HEK293 (cell line): ENCODE measurements around the gene ZFP62.
A peak's percentile ranks its signal among the peaks of the same experiment; 100 is the strongest.

Experiments
- CTCF ChIA-PET: fragments of 350-600 bp; formaldehyde crosslinking; extraction: SDS; loops from one replicate; lab custom pipeline; 2021; ENCODE audit warnings: antibody characterized with exemption; lab: Yijun Ruan, JAX
- POLR2A ChIA-PET: fragments of 300-600 bp; formaldehyde crosslinking; extraction: SDS; loops from one replicate; lab custom pipeline; 2020; ENCODE audit warnings: antibody characterized with exemption, inconsistent platforms; lab: Yijun Ruan, JAX
- H3K27ac ChIP-seq: fragments of 200-500 bp; sonication (Bioruptor generic); 2 replicates; pipeline ENCODE4 v1.5.1; 2014; ENCODE audit warnings: low read depth, low read length, control low read depth, inconsistent platforms; ENCODE audit errors: extremely low read depth
- H3K36me3 ChIP-seq, 2 experiments: fragments of 200-500 bp in 1 of 2; sonication (Bioruptor generic) in 1 of 2; 1 replicate in 1 of 2; 2 replicates in 1 of 2; pipeline ENCODE4 v1.5.1; 2014 to 2017; ENCODE audit warnings: inconsistent platforms in 2 of 2, low read length in 2 of 2; ENCODE audit not compliant: control insufficient read depth in 2 of 2, insufficient read depth in 1 of 2
- H3K4me1 ChIP-seq: fragments of 200-500 bp; sonication (Bioruptor generic); 2 replicates; pipeline ENCODE4 v1.5.1; 2014; ENCODE audit warnings: mild to moderate bottlenecking, low read length, inconsistent platforms; ENCODE audit not compliant: control insufficient read depth, insufficient read depth
- H3K4me3 ChIP-seq: 2 replicates; pipeline ENCODE4 v1.5.1; 2011; ENCODE audit warnings: low read depth, mild to moderate bottlenecking, control low read depth, low read length, moderate library complexity
- H3K9me3 ChIP-seq: fragments of 200-500 bp; sonication (Bioruptor generic); 2 replicates; pipeline ENCODE4 v1.5.1; 2014; ENCODE audit warnings: low read depth, low read length, inconsistent platforms; ENCODE audit not compliant: control insufficient read depth, insufficient read depth
- EGR2 ChIP-seq: fragments of 450-650 bp; formaldehyde crosslinking; IDR thresholded peaks from 2 replicates; pipeline ENCODE4 v1.5.1; 2016; ENCODE audit warnings: low read depth, missing biosample characterization, missing genetic modification characterization
- PATZ1 ChIP-seq: fragments of 450-650 bp; formaldehyde crosslinking; IDR thresholded peaks from 2 replicates; pipeline ENCODE4 v1.5.1; 2016; ENCODE audit warnings: missing biosample characterization, missing genetic modification characterization
- SP2 ChIP-seq: fragments of 450-650 bp; formaldehyde crosslinking; IDR thresholded peaks from 2 replicates; pipeline ENCODE4 v1.5.1; 2016; ENCODE audit warnings: missing biosample characterization, missing genetic modification characterization
- TSHZ1 ChIP-seq: fragments of 450-650 bp; formaldehyde crosslinking; IDR thresholded peaks from 2 replicates; pipeline ENCODE4 v1.5.1; 2016; ENCODE audit warnings: missing biosample characterization, missing genetic modification characterization, borderline replicate concordance
- ZBTB10 ChIP-seq: fragments of 450-650 bp; formaldehyde crosslinking; IDR thresholded peaks from 2 replicates; pipeline ENCODE4 v1.5.1; 2016; ENCODE audit warnings: missing biosample characterization, missing genetic modification characterization
- ZFP3 ChIP-seq: fragments of 450-650 bp; formaldehyde crosslinking; IDR thresholded peaks from 2 replicates; pipeline ENCODE4 v1.5.1; 2016; ENCODE audit warnings: low read depth, missing biosample characterization, missing genetic modification characterization
- ZIC2 ChIP-seq: fragments of 450-650 bp; formaldehyde crosslinking; IDR thresholded peaks from 2 replicates; pipeline ENCODE4 v1.5.1; 2016; ENCODE audit warnings: missing biosample characterization, missing genetic modification characterization
- ZNF2 ChIP-seq: fragments of 450-650 bp; formaldehyde crosslinking; IDR thresholded peaks from 2 replicates; pipeline ENCODE4 v1.5.1; 2016; ENCODE audit warnings: missing biosample characterization, missing genetic modification characterization
- ZNF426 ChIP-seq: fragments of 450-650 bp; formaldehyde crosslinking; IDR thresholded peaks from 2 replicates; pipeline ENCODE4 v1.5.1; 2017; ENCODE audit warnings: missing biosample characterization, missing genetic modification characterization, mild to moderate bottlenecking, inconsistent platforms, moderate library complexity
- ZNF48 ChIP-seq: fragments of 450-650 bp; formaldehyde crosslinking; IDR thresholded peaks from 2 replicates; pipeline ENCODE4 v1.5.1; 2016; ENCODE audit warnings: missing biosample characterization, missing genetic modification characterization
- ZNF488 ChIP-seq: fragments of 450-650 bp; formaldehyde crosslinking; IDR thresholded peaks from 2 replicates; pipeline ENCODE4 v1.5.1; 2016; ENCODE audit warnings: missing biosample characterization, missing genetic modification characterization
- ZNF639 ChIP-seq: fragments of 450-650 bp; formaldehyde crosslinking; IDR thresholded peaks from 2 replicates; pipeline ENCODE4 v1.5.1; 2016; ENCODE audit warnings: missing biosample characterization, missing genetic modification characterization
- ZNF664 ChIP-seq: fragments of 450-650 bp; formaldehyde crosslinking; IDR thresholded peaks from 2 replicates; pipeline ENCODE4 v1.5.1; 2016; ENCODE audit warnings: missing biosample characterization, missing genetic modification characterization
- ZSCAN5A ChIP-seq: fragments of 450-650 bp; formaldehyde crosslinking; IDR thresholded peaks from 2 replicates; pipeline ENCODE4 v1.5.1; 2016; ENCODE audit warnings: missing biosample characterization, missing genetic modification characterization

The ZFP62 gene

GRCh38 chr5:180844858-180845257, 16.2 kb downstream of the ZFP62 start (continued):
- TF ChIP-seq ZSCAN5A (tag by site-specific recombination) (no peak), PATZ1 (tag by site-specific recombination) (no peak), SP2 (tag by site-specific recombination) (no peak), ZNF639 (tag by site-specific recombination) (no peak), ZFP3 (no peak), ZBTB10 (tag by site-specific recombination) (no peak), ZNF2 (tag by site-specific recombination) (no peak), ZNF664 (no peak), ZNF48 (no peak), TSHZ1 (tag by site-specific recombination) (no peak), ZNF488 (no peak)

GRCh38 chr5:180844432-180844831, 16.6 kb downstream of the ZFP62 start:
- Histone ChIP-seq H3K36me3 (peaks cover 0 to 30% of the 10 kb centered on the region in 2 experiments; a peak in 1 of 3 replicates), H3K9me3 (no peaks in the 10 kb centered on the region), H3K4me1 (no peaks in the 10 kb centered on the region), H3K27ac (no peak overlapping the region), H3K4me3 (no peak overlapping the region)
- CTCF ChIA-PET, result interaction anchor here (0.8 kb wide), 1 partner anchor 126 kb away, joined by 3 read pairs; no protein-coding TSS in a partner anchor
- peak; percentile 29; the same call in 1 of the 2 replicates for TF ChIP-seq ZIC2
- no peak for TF ChIP-seq ZNF426 (tag by site-specific recombination)
- TF ChIP-seq EGR2 (tag by site-specific recombination), result no peak
- POLR2A ChIA-PET, result interaction anchor here (0.6 kb wide), 1 partner anchor 486 kb away, joined by 3 read pairs; no protein-coding TSS in a partner anchor
